Neural crest cell (in vitro differentiated cells): ENCODE measurements around the gene TLR5. TPM values are rescaled to one million over a fixed set of nuclear protein-coding genes. Genes with fewer than 3 reads are reported as not detected.

Experiments used
- DNase-seq: peaks from one replicate; pipeline ENCODE4 v3.0.0; 2021; ENCODE audit warnings: low read depth, mixed read lengths, low spot score
- H3K27ac Mint-ChIP-seq: one replicate; pipeline ENCODE4 v1.8.0; 2021; ENCODE audit warnings: mild to moderate bottlenecking, mixed read lengths; ENCODE audit not compliant: unreplicated experiment
- H3K27me3 Mint-ChIP-seq: 2 replicates; pipeline ENCODE4 v1.8.0; 2021; ENCODE audit warnings: low read depth, mild to moderate bottlenecking, mixed read lengths
- H3K36me3 Mint-ChIP-seq: 2 replicates; pipeline ENCODE4 v1.8.0; 2021; ENCODE audit warnings: low read depth, mild to moderate bottlenecking, mixed read lengths
- H3K4me1 Mint-ChIP-seq: 2 replicates; pipeline ENCODE4 v1.8.0; 2021; ENCODE audit warnings: mixed read lengths
- H3K4me3 Mint-ChIP-seq: one replicate; pipeline ENCODE4 v1.8.0; 2021; ENCODE audit warnings: mild to moderate bottlenecking, mixed read lengths
- H3K9me3 Mint-ChIP-seq: 2 replicates; pipeline ENCODE4 v1.8.0; 2021; ENCODE audit warnings: mixed read lengths
- CTCF ChIP-seq: fragments of 200-600 bp; sonication (generic); conservative IDR thresholded peaks from 2 replicates; pipeline ENCODE4 v1.5.0; 2021; ENCODE audit warnings: antibody characterized with exemption, mild to moderate bottlenecking
- total RNA-seq: library from RNA; stranded (reverse); gene quantifications from 2 replicates; pipeline ENCODE4 v1.2.1, GENCODE V29; 2021

TLR5 gene
- total RNA-seq, 1 donor from 2014 or later: 0.30 TPM

DNA sequence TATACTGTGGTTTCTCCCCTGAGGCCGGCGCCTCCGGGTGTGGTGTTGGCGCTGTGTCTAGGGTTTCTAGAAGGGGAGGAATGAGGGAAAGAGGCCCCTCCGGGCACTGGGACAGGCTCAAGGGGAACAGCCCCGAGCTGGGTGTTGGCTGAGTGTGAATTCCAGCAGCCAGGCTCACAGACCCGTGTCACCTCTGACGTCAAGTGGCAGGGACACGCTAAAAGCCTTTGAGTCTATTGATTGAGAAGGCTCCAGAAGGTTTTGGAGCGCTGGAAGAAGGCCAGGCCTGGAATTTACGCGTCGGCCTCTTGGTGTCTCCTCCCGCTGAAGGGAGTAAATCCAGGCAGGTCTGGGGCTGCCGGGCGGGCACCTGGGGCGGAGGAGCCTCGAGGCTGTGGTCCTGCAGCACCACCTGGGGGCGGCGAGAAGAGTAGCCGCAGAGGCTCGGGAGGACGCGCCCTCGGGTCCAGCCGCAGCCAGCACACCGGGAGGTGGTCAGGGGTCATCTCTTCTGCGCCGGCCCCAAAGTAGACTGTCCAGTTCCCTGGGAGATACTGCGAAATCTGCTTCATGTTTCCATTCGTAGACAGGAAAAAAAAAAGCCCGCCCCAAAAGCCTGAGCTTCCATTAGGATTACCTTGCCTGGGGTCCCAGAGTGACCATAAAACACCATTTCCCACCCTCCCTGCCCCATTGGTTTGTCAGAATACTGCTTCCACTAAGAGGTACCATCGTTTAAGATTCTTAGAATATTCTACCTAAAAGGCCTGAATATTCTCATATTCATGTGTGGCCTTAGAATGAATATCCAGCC lies 61.7 kb downstream of the TLR5 start:
- peak; percentile 74 for DNase-seq
- no peaks in the 10 kb centered on the region for H3K27me3 Mint-ChIP-seq

DNA sequence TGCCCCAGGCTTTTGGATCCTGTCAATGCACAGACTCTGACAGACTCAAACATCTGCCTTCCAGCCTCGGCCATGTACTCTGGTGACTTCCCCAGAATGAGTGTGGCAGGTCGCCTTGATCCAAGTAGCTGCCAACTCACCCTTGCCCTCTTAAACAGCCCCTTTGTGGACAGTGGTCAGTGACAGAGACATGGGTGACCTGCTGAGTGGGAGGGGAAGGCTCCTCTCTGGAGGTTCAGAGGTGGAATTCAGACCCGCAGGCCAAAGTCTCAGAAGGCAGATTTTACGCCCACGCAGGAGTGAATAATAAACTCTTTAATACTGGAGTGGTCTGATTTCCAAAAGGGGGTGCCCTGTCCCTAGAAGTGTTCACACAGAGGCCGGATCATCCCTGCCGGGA lies 63.5 kb downstream of the TLR5 start:
- no peak overlapping the region for H3K4me3 Mint-ChIP-seq
- no peaks in the 10 kb centered on the region for H3K27me3 Mint-ChIP-seq
- peak overlapping the region; percentile 46 for H3K27ac Mint-ChIP-seq
- DNase-seq: peak; percentile 14
- peaks cover 38% of the 10 kb centered on the region for H3K4me1 Mint-ChIP-seq
- TF ChIP-seq CTCF: no peak
- H3K36me3 Mint-ChIP-seq: no peaks in the 10 kb centered on the region
- no peaks in the 10 kb centered on the region for H3K9me3 Mint-ChIP-seq

More for the DNA sequence above, 61.7 kb downstream of the TLR5 start:
- TF ChIP-seq CTCF: peak; percentile 98
- Mint-ChIP-seq H3K27ac (peak overlapping the region; percentile 75), H3K4me1 (peaks cover 23% of the 10 kb centered on the region), H3K4me3 (no peak overlapping the region), H3K9me3 (no peaks in the 10 kb centered on the region), H3K36me3 (no peaks in the 10 kb centered on the region)

DNA sequence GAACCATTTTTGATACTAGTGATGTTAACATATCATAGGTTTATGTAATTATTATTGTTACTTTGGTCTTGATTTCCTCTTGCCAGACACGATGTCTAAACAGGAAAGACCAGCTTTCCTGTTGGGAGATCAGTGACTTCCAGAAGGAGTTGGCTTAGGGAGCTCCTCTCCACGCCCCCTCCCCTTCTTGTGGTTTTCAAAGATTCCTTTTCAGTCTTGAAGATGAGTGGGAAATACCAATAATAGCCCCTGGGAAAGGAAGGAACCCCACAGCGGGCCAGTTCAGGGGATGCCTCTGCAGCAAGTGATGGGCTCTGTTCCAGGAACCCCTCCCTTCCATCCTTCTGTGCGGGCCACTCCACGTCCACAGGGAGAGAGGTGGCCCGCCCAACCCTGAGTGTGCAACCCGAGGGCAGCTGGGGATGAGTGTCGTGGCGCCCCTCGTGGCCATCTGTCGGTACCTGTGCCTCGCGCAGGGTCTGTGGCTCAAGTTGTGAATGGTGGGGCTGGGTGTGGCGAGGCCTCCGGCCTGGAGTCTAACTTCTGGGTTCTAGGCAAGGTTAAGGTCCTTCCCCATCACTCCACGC lies 65.7 kb downstream of the TLR5 start:
- peaks cover 45% of the 10 kb centered on the region for H3K4me1 Mint-ChIP-seq

GRCh38 chr1:223076362-223076761 lies 66.7 kb downstream of the TLR5 start:
- H3K36me3 Mint-ChIP-seq: no peaks in the 10 kb centered on the region
- DNase-seq: no peak
- peaks cover 45% of the 10 kb centered on the region for H3K4me1 Mint-ChIP-seq
- no peak for TF ChIP-seq CTCF
- H3K9me3 Mint-ChIP-seq: peaks cover 3% of the 10 kb centered on the region
- H3K4me3 Mint-ChIP-seq: no peak overlapping the region
- H3K27ac Mint-ChIP-seq: peak overlapping the region; percentile 68
- H3K27me3 Mint-ChIP-seq: no peaks in the 10 kb centered on the region

More for the DNA sequence above, 65.7 kb downstream of the TLR5 start:
- H3K36me3 Mint-ChIP-seq: no peaks in the 10 kb centered on the region
- DNase-seq: no peak
- peaks cover 3% of the 10 kb centered on the region for H3K9me3 Mint-ChIP-seq
- no peak for TF ChIP-seq CTCF
- H3K4me3 Mint-ChIP-seq: no peak overlapping the region
- H3K27me3 Mint-ChIP-seq: no peaks in the 10 kb centered on the region
- no peak overlapping the region for H3K27ac Mint-ChIP-seq

GRCh38 chr1:223075834-223076233 lies 67.2 kb downstream of the TLR5 start:
- no peaks in the 10 kb centered on the region for H3K36me3 Mint-ChIP-seq
- H3K4me3 Mint-ChIP-seq: no peak overlapping the region
- H3K4me1 Mint-ChIP-seq: peaks cover 41% of the 10 kb centered on the region
- no peak for DNase-seq
- peaks cover 3% of the 10 kb centered on the region for H3K9me3 Mint-ChIP-seq
- no peak for TF ChIP-seq CTCF
- H3K27ac Mint-ChIP-seq: no peak overlapping the region
- H3K27me3 Mint-ChIP-seq: no peaks in the 10 kb centered on the region
